Vagina (tissue), 2 donors: ENCODE measurements around the gene KAT7. TPM values are rescaled to one million over a fixed set of nuclear protein-coding genes. Genes with fewer than 3 reads are reported as not detected.

Experiments used
- DNase-seq, 2 donors: peaks; one replicate each; pipeline ENCODE4 v3.0.0-alpha.2; 2017; ENCODE audit errors: extremely low spot score in 2 of 2
- H3K27ac ChIP-seq: fragments of 200-600 bp; sonication (generic); one replicate; pipeline ENCODE4 v1.5.1; 2019
- H3K27me3 ChIP-seq: fragments of 200-600 bp; sonication (generic); one replicate; pipeline ENCODE4 v1.5.1; 2019
- H3K36me3 ChIP-seq, 2 donors: fragments of 200-600 bp; sonication (generic); one replicate each; pipeline ENCODE4 v1.5.1; 2017 to 2019
- H3K4me1 ChIP-seq: fragments of 200-600 bp; sonication (generic); one replicate; pipeline ENCODE4 v1.5.1; 2019
- H3K4me3 ChIP-seq, 2 donors: fragments of 200-600 bp; sonication (generic); 1 replicate in 1 of 2; 2 replicates in 1 of 2; pipeline ENCODE4 v1.5.1; 2016 to 2019
- H3K9me3 ChIP-seq: fragments of 200-600 bp; sonication (generic); one replicate; pipeline ENCODE4 v1.5.1; 2019
- POLR2A ChIP-seq, 2 donors: fragments of 450-650 bp; IDR thresholded peaks; one replicate each; pipeline ENCODE4 v1.6.1; 2017; ENCODE audit warnings: antibody characterized with exemption in 2 of 2, mild to moderate bottlenecking in 2 of 2, moderate library complexity in 2 of 2
- POLR2AphosphoS5 ChIP-seq, 2 donors: sonication (generic); formaldehyde crosslinking; IDR thresholded peaks; one replicate each; pipeline ENCODE4 v1.9.0; 2017; ENCODE audit warnings: antibody characterized with exemption in 2 of 2, mild to moderate bottlenecking in 2 of 2, low read depth in 1 of 2; ENCODE audit not compliant: insufficient read depth in 1 of 2
- intact Hi-C: fragments of 100-400 bp; cut with DNase I; formaldehyde crosslinking; loops from one replicate; pipeline ENCODE4 v1.15.1; 2023
- total RNA-seq: library from RNA; depleted of rRNA; stranded (reverse); fragments of >200 nt; gene quantifications from one replicate; pipeline ENCODE4 v1.2.3, GENCODE V29; 2016
- TF ChIP-seq, protein P1 (sequence below), 3 experiments: fragments of 450-650 bp in 2 of 3; fragments of 200-600 bp in 1 of 3; sonication (generic) in 1 of 3; IDR thresholded peaks; one replicate each; pipeline ENCODE4 v1.5.1; 2017 to 2019; ENCODE audit warnings: antibody characterized with exemption in 3 of 3, mild to moderate bottlenecking in 2 of 3, moderate library complexity in 2 of 3

KAT7 gene
- total RNA-seq, 1 donor from 2014 or later, result 36.1 TPM

DNA sequence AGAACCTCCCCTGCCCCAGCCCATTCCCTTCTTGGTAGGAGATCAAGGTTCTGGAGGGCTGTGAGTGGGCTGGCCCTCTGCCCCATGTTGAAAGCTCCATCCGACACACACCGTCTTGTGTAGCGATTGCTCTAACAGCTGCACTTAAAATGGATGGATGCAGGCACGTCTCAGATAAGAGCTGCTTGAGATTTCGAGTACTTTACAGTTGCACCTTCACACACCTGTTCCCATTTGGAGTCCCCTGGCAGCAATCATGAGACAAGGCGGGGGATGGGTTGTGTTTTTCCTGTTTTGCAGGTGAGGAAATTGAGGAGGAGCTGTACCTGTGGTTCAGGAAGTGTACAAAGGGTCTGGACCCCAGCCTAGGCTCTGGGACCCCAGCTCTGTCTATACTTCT lies 85.0 kb downstream of the KAT7 start:
- H3K4me1 ChIP-seq, result no peaks in the 10 kb centered on the region
- no peaks in the 10 kb centered on the region for H3K36me3 ChIP-seq
- intact Hi-C loops, result no loop called here
- H3K9me3 ChIP-seq, result no peaks in the 10 kb centered on the region
- DNase-seq, result no peak
- no peaks in the 10 kb centered on the region for H3K27me3 ChIP-seq
- H3K27ac ChIP-seq, result no peak overlapping the region
- H3K4me3 ChIP-seq, result no peak overlapping the region
- TF ChIP-seq POLR2A (IDR thresholded peaks at IDR 0.05), result no peak
- TF ChIP-seq, protein P1, sequence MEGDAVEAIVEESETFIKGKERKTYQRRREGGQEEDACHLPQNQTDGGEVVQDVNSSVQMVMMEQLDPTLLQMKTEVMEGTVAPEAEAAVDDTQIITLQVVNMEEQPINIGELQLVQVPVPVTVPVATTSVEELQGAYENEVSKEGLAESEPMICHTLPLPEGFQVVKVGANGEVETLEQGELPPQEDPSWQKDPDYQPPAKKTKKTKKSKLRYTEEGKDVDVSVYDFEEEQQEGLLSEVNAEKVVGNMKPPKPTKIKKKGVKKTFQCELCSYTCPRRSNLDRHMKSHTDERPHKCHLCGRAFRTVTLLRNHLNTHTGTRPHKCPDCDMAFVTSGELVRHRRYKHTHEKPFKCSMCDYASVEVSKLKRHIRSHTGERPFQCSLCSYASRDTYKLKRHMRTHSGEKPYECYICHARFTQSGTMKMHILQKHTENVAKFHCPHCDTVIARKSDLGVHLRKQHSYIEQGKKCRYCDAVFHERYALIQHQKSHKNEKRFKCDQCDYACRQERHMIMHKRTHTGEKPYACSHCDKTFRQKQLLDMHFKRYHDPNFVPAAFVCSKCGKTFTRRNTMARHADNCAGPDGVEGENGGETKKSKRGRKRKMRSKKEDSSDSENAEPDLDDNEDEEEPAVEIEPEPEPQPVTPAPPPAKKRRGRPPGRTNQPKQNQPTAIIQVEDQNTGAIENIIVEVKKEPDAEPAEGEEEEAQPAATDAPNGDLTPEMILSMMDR (IDR thresholded peaks at IDR 0.05), result no peak
- no peak for TF ChIP-seq POLR2AphosphoS5 (IDR thresholded peaks at IDR 0.05; ENCODE audit: insufficient read depth in 1 of 2, low read depth in 1 of 2)

DNA sequence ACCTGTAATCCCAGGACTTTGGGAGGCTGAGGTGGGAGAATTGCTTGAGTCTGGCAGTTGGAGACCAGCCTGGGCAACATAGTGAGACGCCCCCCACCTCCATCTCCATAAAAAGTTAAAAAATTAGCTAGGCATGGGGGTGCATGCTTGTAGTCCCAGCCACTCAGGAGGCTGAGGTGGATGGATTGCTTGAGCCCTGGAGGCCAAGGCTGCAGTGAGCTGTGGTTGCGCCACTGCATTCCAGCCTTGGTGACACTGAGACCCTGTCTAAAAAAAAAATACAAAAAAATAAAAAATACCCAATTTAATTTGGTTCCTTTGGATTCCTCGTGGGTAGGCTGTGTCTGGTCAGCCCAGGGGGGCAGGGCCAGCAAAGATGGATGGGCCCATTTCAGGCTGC lies 85.4 kb downstream of the KAT7 start:
- H3K27ac ChIP-seq, result no peak overlapping the region
- no peak overlapping the region for H3K4me3 ChIP-seq
- intact Hi-C loops, result no loop called here
- no peak for DNase-seq
- H3K9me3 ChIP-seq, result no peaks in the 10 kb centered on the region
- no peaks in the 10 kb centered on the region for H3K27me3 ChIP-seq
- TF ChIP-seq, protein P1 (IDR thresholded peaks at IDR 0.05), result no peak
- TF ChIP-seq POLR2A (IDR thresholded peaks at IDR 0.05), result no peak
- no peak for TF ChIP-seq POLR2AphosphoS5 (IDR thresholded peaks at IDR 0.05; ENCODE audit: insufficient read depth in 1 of 2, low read depth in 1 of 2)
- no peaks in the 10 kb centered on the region for H3K4me1 ChIP-seq
- no peaks in the 10 kb centered on the region for H3K36me3 ChIP-seq

DNA sequence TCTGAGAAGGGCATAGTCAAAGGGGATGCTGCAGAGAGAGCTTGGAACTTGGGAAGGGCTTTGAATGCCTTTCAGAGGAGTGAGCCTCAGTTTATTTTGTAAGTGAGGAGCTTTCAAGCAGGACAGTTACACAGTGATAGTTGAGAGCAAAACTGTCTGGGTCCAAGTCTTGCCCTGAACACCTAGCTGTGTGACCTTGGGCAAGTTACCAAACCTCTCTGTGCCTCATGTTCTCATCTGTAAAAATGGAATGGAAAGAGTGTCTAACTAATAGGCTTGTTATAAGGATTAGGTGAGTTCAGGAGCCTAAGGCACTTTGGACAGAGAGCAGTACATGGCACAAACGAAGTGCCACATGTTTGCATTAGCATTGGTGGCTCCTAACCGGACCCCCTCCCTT lies 86.4 kb downstream of the KAT7 start:
- intact Hi-C loops, result no loop called here
- Histone ChIP-seq H3K27ac (no peak overlapping the region), H3K4me3 (no peak overlapping the region), H3K27me3 (no peaks in the 10 kb centered on the region), H3K9me3 (no peaks in the 10 kb centered on the region), H3K4me1 (no peaks in the 10 kb centered on the region), H3K36me3 (no peaks in the 10 kb centered on the region)
- DNase-seq, result no peak
- no peak for TF ChIP-seq POLR2AphosphoS5 (IDR thresholded peaks at IDR 0.05; ENCODE audit: insufficient read depth in 1 of 2, low read depth in 1 of 2)
- no peak for TF ChIP-seq POLR2A (IDR thresholded peaks at IDR 0.05)
- TF ChIP-seq, protein P1 (IDR thresholded peaks at IDR 0.05), result no peak

DNA sequence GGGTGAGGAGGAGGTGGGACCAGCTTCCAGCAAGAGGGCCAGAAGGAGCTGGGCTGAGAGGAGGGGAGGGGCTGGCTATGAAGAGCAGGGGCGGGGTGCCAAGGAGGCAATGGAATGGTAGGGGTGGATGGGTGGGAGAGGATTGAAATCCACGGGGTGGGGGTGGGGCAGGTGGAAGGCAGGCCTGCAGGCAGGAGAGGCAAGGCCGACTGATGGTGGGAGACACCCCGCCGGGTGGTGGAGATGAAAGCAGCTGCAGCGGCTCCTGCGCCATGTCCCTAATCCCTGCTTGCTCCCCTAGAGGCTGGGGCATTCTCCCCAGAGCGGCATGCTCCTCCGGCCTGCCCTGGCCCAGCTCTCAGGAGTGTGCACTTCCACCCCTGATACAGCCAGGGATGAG lies 87.2 kb downstream of the KAT7 start:
- Histone ChIP-seq H3K4me3 (no peak overlapping the region), H3K27me3 (no peaks in the 10 kb centered on the region), H3K4me1 (no peaks in the 10 kb centered on the region), H3K36me3 (no peaks in the 10 kb centered on the region), H3K9me3 (no peaks in the 10 kb centered on the region), H3K27ac (no peak overlapping the region)
- TF ChIP-seq POLR2A (IDR thresholded peaks at IDR 0.05) (no peak), POLR2AphosphoS5 (IDR thresholded peaks at IDR 0.05; ENCODE audit: insufficient read depth in 1 of 2, low read depth in 1 of 2) (no peak)
- TF ChIP-seq, protein P1 (IDR thresholded peaks at IDR 0.05), result no peak
- no peak for DNase-seq
- intact Hi-C loops, result no loop called here

DNA sequence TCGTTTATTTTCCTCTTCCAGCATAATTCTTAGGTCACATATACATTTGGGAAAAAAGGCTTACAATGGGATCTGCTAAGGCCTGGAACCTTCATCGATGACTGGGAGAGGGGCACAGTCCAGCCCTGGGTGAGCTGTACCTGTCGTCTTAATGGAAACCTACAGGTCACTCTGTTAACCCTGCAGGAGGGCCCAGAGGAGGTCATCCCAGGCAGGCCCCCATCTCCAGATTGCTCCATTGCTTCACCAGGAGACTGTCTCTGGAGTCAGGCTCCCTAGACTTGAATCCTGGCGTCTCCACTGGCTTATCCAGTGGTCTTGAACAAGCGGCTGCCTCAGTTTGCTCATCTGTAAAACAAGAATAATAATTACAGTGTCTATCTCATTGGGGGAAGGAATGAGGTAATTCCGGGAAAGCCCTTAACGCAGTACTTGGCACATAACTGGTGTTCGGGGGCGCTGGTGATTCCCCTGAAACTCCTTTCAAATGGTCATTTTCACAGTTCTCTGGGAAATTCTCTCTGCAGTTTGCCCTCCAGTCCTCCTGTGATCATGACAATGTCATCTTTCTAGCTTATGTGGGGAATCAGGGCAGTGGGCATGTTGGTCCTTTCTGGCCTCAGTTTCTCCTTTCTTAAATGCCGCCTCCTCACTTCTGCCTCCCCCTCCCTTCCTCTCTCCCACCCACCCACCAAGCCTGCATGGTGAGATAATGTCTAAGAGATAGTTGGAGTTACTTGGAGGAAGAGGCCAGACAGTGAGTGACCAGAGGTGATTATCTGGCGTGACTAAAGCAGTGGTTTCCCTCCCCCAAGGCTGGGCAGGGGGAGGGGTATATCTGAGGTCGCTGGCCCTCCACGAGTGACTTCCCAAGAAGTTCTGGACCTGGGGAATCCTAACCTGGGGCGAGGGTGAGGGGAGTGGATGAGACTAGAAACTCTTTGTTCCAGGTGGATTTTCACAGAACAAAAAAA lies 90.7 kb downstream of the KAT7 start:
- no peaks in the 10 kb centered on the region for H3K27me3 ChIP-seq
- H3K27ac ChIP-seq, result no peak overlapping the region
- H3K36me3 ChIP-seq, result no peaks in the 10 kb centered on the region
- no peaks in the 10 kb centered on the region for H3K4me1 ChIP-seq
- no peak for DNase-seq
- H3K9me3 ChIP-seq, result no peaks in the 10 kb centered on the region
- intact Hi-C loops, result no loop called here
- TF ChIP-seq, protein P1 (IDR thresholded peaks at IDR 0.05), result no peak
- no peak for TF ChIP-seq POLR2AphosphoS5 (IDR thresholded peaks at IDR 0.05; ENCODE audit: insufficient read depth in 1 of 2, low read depth in 1 of 2)
- no peak for TF ChIP-seq POLR2A (IDR thresholded peaks at IDR 0.05)
- H3K4me3 ChIP-seq, result no peak overlapping the region
